Measurements from ENCODE around the gene GTPBP4. TPM values are rescaled to one million over a fixed set of nuclear protein-coding genes. Genes with fewer than 3 reads are reported as not detected.

Gene GTPBP4
- total RNA-seq, 1 experiment from 2014 or later = 111 TPM

DNA sequence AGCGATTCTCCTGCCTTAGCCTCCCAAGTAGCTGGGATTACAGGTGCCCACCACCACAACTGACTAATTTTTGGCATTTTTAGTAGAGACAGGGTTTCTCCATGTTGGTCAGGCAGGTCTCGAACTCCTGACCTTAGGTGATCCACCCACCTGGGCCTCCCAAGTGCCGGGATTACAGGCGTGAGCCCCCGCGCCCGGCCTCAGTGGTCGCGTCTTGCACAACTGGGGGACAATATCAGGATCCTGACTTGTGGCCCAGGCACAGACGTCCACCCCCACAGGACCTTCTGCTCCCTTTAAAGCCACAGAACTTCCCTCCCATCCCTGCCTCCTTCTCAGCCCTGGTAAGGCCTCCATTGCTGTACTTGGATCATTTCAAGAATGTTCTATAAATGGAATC, 39.9 kb upstream of the GTPBP4 start:
- Histone ChIP-seq H3K79me2 (ENCODE audit: insufficient read depth, low read length) (no peaks in the 10 kb centered on the region), H3K9me3 (ENCODE audit: control insufficient read depth in 1 of 2, insufficient read depth in 1 of 2, low read depth in 1 of 2, low read length in 2 of 2) (no peaks in the 10 kb centered on the region), H3K27me3 (ENCODE audit: insufficient read depth, low read length) (peaks cover 12% of the 10 kb centered on the region), H3K27ac (ENCODE audit: low read depth, low read length) (no peak overlapping the region), H3K4me1 (ENCODE audit: control insufficient read depth in 1 of 2, insufficient read depth in 2 of 2, low read length in 2 of 2) (no peaks in the 10 kb centered on the region), H2AFZ (ENCODE audit: low read depth, low read length, poor library complexity, severe bottlenecking) (no peak overlapping the region), H3K9me2 (ENCODE audit: insufficient read depth) (no peaks in the 10 kb centered on the region), H4K20me1 (ENCODE audit: insufficient read depth) (no peaks in the 10 kb centered on the region), H3K4me3 (replicated peaks in 1 of 2; ENCODE audit: low read depth in 1 of 2, low read length in 2 of 2) (no peak overlapping the region), H3K9ac (ENCODE audit: low read length) (no peak overlapping the region), H3K36me3 (ENCODE audit: control insufficient read depth in 1 of 2, insufficient read depth in 2 of 2, low read length in 2 of 2) (no peaks in the 10 kb centered on the region), H3K4me2 (ENCODE audit: low read length) (no peak overlapping the region)
- intact Hi-C loops (cut with micrococcal nuclease) = no loop called here
- no TSS peak for BruUV-seq (replicated peaks)
- ChIA-PET RAD21 (ENCODE audit: low non-redundant PET in 1 of 2, low total read pairs in 2 of 2, uncharacterized antibody in 2 of 2, unreplicated experiment in 2 of 2) (no interaction called here), CTCF (no interaction called here), POLR2A (interaction anchor here (1.1 kb wide), 1 partner anchor 12 kb away, joined by 3 read pairs; no protein-coding TSS in a partner anchor)
- ATAC-seq (no peak), DNase-seq (ENCODE audit: low read depth, low spot score) (no peak)
- TF ChIP-seq YY1 (IDR thresholded peaks at IDR 0.05; ENCODE audit: extremely low read depth, insufficient replicate concordance, low read depth, low read length) (no peak), JUND (IDR thresholded peaks at IDR 0.05) (no peak)
- TF ChIP-seq, protein P1, sequence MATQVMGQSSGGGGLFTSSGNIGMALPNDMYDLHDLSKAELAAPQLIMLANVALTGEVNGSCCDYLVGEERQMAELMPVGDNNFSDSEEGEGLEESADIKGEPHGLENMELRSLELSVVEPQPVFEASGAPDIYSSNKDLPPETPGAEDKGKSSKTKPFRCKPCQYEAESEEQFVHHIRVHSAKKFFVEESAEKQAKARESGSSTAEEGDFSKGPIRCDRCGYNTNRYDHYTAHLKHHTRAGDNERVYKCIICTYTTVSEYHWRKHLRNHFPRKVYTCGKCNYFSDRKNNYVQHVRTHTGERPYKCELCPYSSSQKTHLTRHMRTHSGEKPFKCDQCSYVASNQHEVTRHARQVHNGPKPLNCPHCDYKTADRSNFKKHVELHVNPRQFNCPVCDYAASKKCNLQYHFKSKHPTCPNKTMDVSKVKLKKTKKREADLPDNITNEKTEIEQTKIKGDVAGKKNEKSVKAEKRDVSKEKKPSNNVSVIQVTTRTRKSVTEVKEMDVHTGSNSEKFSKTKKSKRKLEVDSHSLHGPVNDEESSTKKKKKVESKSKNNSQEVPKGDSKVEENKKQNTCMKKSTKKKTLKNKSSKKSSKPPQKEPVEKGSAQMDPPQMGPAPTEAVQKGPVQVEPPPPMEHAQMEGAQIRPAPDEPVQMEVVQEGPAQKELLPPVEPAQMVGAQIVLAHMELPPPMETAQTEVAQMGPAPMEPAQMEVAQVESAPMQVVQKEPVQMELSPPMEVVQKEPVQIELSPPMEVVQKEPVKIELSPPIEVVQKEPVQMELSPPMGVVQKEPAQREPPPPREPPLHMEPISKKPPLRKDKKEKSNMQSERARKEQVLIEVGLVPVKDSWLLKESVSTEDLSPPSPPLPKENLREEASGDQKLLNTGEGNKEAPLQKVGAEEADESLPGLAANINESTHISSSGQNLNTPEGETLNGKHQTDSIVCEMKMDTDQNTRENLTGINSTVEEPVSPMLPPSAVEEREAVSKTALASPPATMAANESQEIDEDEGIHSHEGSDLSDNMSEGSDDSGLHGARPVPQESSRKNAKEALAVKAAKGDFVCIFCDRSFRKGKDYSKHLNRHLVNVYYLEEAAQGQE (IDR thresholded peaks at IDR 0.05; ENCODE audit: low read depth) = no peak

DNA sequence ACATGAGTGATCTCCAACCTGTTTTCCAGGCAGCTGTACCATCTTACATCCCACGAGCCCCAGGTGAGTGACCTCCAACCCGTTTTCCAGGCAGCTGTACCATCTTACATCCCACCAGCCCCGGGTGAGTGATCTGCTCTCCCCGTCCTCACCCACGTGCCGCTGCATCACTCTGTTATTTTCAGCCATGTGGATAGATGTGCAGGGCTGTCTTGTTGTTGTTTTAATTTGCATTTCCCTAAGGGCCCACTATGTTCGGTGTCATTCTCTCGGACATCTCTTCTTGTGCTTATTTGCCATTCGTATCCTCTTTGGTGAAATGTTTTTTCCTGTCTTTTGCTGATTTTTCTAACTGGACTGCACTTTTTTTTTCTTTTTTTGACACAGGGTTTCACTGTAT, 38.8 kb upstream of the GTPBP4 start:
- no peaks in the 10 kb centered on the region for H4K20me1 ChIP-seq (ENCODE audit: insufficient read depth)
- RAD21 ChIA-PET (ENCODE audit: low non-redundant PET in 1 of 2, low total read pairs in 2 of 2, uncharacterized antibody in 2 of 2, unreplicated experiment in 2 of 2) = no interaction called here
- no peak overlapping the region for H3K4me3 ChIP-seq (replicated peaks in 1 of 2; ENCODE audit: low read depth in 1 of 2, low read length in 2 of 2)
- DNase-seq (ENCODE audit: low read depth, low spot score) = no peak
- no peaks in the 10 kb centered on the region for H3K9me2 ChIP-seq (ENCODE audit: insufficient read depth)
- H2AFZ ChIP-seq (ENCODE audit: low read depth, low read length, poor library complexity, severe bottlenecking) = no peak overlapping the region
- H3K4me2 ChIP-seq (ENCODE audit: low read length) = no peak overlapping the region
- no peaks in the 10 kb centered on the region for H3K9me3 ChIP-seq (ENCODE audit: control insufficient read depth in 1 of 2, insufficient read depth in 1 of 2, low read depth in 1 of 2, low read length in 2 of 2)
- intact Hi-C loops (cut with micrococcal nuclease) = no loop called here
- H3K4me1 ChIP-seq (ENCODE audit: control insufficient read depth in 1 of 2, insufficient read depth in 2 of 2, low read length in 2 of 2) = no peaks in the 10 kb centered on the region
- POLR2A ChIA-PET = no interaction called here
- CTCF ChIA-PET = no interaction called here
- H3K27me3 ChIP-seq (ENCODE audit: insufficient read depth, low read length) = peaks cover 21% of the 10 kb centered on the region
- no peaks in the 10 kb centered on the region for H3K79me2 ChIP-seq (ENCODE audit: insufficient read depth, low read length)
- H3K9ac ChIP-seq (ENCODE audit: low read length) = no peak overlapping the region
- H3K27ac ChIP-seq (ENCODE audit: low read depth, low read length) = no peak overlapping the region
- no peak for ATAC-seq
- H3K36me3 ChIP-seq (ENCODE audit: control insufficient read depth in 1 of 2, insufficient read depth in 2 of 2, low read length in 2 of 2) = no peaks in the 10 kb centered on the region
- BruUV-seq (replicated peaks) = no TSS peak
- TF ChIP-seq JUND (IDR thresholded peaks at IDR 0.05) (no peak), RAD21 (IDR thresholded peaks at IDR 0.05; ENCODE audit: low read depth) (no peak), ZFX (IDR thresholded peaks at IDR 0.05) (no peak), SIN3A (IDR thresholded peaks at IDR 0.05; ENCODE audit: low read depth) (no peak), EZH2 (IDR thresholded peaks at IDR 0.05) (no peak)
- TF ChIP-seq, protein P2, sequence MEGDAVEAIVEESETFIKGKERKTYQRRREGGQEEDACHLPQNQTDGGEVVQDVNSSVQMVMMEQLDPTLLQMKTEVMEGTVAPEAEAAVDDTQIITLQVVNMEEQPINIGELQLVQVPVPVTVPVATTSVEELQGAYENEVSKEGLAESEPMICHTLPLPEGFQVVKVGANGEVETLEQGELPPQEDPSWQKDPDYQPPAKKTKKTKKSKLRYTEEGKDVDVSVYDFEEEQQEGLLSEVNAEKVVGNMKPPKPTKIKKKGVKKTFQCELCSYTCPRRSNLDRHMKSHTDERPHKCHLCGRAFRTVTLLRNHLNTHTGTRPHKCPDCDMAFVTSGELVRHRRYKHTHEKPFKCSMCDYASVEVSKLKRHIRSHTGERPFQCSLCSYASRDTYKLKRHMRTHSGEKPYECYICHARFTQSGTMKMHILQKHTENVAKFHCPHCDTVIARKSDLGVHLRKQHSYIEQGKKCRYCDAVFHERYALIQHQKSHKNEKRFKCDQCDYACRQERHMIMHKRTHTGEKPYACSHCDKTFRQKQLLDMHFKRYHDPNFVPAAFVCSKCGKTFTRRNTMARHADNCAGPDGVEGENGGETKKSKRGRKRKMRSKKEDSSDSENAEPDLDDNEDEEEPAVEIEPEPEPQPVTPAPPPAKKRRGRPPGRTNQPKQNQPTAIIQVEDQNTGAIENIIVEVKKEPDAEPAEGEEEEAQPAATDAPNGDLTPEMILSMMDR (IDR thresholded peaks at IDR 0.05 in 2 of 3, conservative IDR thresholded peaks at IDR 0.05 in 1 of 3; ENCODE audit: borderline replicate concordance in 1 of 3, insufficient read depth in 1 of 3, low read depth in 2 of 3, low read length in 2 of 3) = no peak
- TF ChIP-seq, protein P1 (IDR thresholded peaks at IDR 0.05; ENCODE audit: low read depth) = no peak
